SK-N-SH treated with all-trans-retinoic acid at 6 μM for 48 hours (cell line): ENCODE measurements around the gene GABBR2.

Experiments
- ARNTL ChIP-seq: fragments of 450-650 bp; formaldehyde crosslinking; IDR thresholded peaks from 2 replicates; pipeline ENCODE4 v1.5.0; 2020; ENCODE audit warnings: low read depth, mild to moderate bottlenecking, moderate library complexity, borderline replicate concordance
- CSDC2 ChIP-seq: fragments of 250-450 bp; sonication (Bioruptor Pico); IDR thresholded peaks from 2 replicates; pipeline ENCODE4 v1.5.0; 2020; ENCODE audit warnings: mild to moderate bottlenecking, moderate library complexity
- ESRRG ChIP-seq: fragments of 250-450 bp; sonication (Bioruptor Pico); IDR thresholded peaks from 2 replicates; pipeline ENCODE4 v1.6.1; 2021; ENCODE audit warnings: mild to moderate bottlenecking
- GLIS3 ChIP-seq: fragments of 250-450 bp; sonication (Bioruptor Pico); IDR thresholded peaks from 2 replicates; pipeline ENCODE4 v1.5.0; 2020; ENCODE audit warnings: mild to moderate bottlenecking, moderate library complexity
- ISL1 ChIP-seq: fragments of 250-450 bp; sonication (Bioruptor Pico); IDR thresholded peaks from 2 replicates; pipeline ENCODE4 v2.1.2; 2022; ENCODE audit warnings: mild to moderate bottlenecking, moderate library complexity
- RARB ChIP-seq: fragments of 250-450 bp; sonication (Bioruptor Pico); IDR thresholded peaks from 2 replicates; pipeline ENCODE4 v1.8.0; 2021; ENCODE audit warnings: mild to moderate bottlenecking, moderate library complexity
- TCF4 ChIP-seq: fragments of 250-450 bp; sonication (Bioruptor Pico); IDR thresholded peaks from 2 replicates; pipeline ENCODE4 v1.8.0; 2021; ENCODE audit warnings: mild to moderate bottlenecking, moderate library complexity, borderline replicate concordance
- TOX ChIP-seq: fragments of 250-450 bp; sonication (Bioruptor Pico); IDR thresholded peaks from 2 replicates; pipeline ENCODE4 v1.8.0; 2021; ENCODE audit warnings: mild to moderate bottlenecking, moderate library complexity, borderline replicate concordance
- ZFP30 ChIP-seq: fragments of 450-650 bp; formaldehyde crosslinking; IDR thresholded peaks from 2 replicates; pipeline ENCODE4 v1.5.0; 2022; ENCODE audit warnings: mild to moderate bottlenecking, moderate library complexity
- ZNF565 ChIP-seq: fragments of 450-650 bp; formaldehyde crosslinking; conservative IDR thresholded peaks from 2 replicates; pipeline ENCODE4 v1.5.0; 2020; ENCODE audit warnings: low read depth, mild to moderate bottlenecking, moderate library complexity
- ZNF70 ChIP-seq: fragments of 450-650 bp; formaldehyde crosslinking; IDR thresholded peaks from 2 replicates; pipeline ENCODE4 v1.5.0; 2020; ENCODE audit warnings: mild to moderate bottlenecking, moderate library complexity
- TF ChIP-seq, protein P1 (sequence below): fragments of 250-450 bp; sonication (Bioruptor Pico); IDR thresholded peaks from 2 replicates; pipeline ENCODE4 v1.8.0; 2020; ENCODE audit warnings: mild to moderate bottlenecking, moderate library complexity, borderline replicate concordance
- TF ChIP-seq, protein P2 (sequence below): fragments of 250-450 bp; sonication (Bioruptor Pico); IDR thresholded peaks from 2 replicates; pipeline ENCODE4 v1.5.1; 2020; ENCODE audit warnings: low read depth, mild to moderate bottlenecking, moderate library complexity
- TF ChIP-seq, protein P3 (sequence below): fragments of 250-450 bp; sonication (Bioruptor Pico); IDR thresholded peaks from 2 replicates; pipeline ENCODE4 v1.8.0; 2021; ENCODE audit warnings: low read depth, mild to moderate bottlenecking, moderate library complexity, borderline replicate concordance

DNA sequence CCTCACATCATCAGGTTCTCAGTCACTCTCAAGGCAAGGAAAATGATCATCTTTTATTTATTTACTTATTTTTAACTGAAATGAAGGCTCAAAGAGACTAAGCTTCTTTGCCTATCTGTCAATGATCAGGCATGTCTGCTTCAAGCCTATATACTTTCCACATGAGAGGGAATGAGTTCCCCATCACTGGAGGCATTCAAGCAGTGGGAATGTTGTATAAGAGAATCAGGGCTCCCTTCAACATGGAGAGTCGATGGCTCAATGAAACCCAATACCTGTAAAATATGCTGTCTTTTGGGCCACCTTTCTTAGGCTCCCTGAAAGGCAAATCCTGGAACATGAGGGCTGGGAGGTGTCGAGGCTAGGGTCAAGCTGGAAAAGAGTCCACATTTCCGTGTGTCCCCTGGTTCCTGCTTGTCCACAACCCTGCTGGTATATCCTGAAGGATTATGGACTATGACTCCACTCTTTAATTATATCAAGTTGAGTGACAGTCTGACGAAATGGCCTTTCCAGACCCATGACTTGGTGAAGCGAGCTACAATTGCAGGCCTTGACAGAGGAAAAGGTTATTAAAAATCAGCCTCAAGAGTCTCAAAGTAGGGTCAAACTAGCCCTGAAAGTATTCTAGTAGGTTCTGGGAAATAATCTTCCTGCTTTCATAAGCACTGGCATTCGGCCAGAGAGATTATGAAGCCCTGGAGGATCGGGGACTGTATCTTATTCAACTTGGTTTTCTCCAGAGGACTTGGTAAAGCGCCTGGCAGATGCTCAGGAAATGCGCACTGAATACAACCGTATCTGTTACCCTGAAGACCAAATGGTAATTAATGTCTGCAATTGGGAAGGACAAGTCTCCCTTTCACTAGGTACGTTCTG lies 307.4 kb downstream of the GABBR2 start:
- TF ChIP-seq, protein P1, sequence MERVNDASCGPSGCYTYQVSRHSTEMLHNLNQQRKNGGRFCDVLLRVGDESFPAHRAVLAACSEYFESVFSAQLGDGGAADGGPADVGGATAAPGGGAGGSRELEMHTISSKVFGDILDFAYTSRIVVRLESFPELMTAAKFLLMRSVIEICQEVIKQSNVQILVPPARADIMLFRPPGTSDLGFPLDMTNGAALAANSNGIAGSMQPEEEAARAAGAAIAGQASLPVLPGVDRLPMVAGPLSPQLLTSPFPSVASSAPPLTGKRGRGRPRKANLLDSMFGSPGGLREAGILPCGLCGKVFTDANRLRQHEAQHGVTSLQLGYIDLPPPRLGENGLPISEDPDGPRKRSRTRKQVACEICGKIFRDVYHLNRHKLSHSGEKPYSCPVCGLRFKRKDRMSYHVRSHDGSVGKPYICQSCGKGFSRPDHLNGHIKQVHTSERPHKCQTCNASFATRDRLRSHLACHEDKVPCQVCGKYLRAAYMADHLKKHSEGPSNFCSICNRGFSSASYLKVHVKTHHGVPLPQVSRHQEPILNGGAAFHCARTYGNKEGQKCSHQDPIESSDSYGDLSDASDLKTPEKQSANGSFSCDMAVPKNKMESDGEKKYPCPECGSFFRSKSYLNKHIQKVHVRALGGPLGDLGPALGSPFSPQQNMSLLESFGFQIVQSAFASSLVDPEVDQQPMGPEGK (CRISPR knock-in tag) = no peak
- TF ChIP-seq ESRRG (CRISPR knock-in tag) = no peak
- TF ChIP-seq, protein P2, sequence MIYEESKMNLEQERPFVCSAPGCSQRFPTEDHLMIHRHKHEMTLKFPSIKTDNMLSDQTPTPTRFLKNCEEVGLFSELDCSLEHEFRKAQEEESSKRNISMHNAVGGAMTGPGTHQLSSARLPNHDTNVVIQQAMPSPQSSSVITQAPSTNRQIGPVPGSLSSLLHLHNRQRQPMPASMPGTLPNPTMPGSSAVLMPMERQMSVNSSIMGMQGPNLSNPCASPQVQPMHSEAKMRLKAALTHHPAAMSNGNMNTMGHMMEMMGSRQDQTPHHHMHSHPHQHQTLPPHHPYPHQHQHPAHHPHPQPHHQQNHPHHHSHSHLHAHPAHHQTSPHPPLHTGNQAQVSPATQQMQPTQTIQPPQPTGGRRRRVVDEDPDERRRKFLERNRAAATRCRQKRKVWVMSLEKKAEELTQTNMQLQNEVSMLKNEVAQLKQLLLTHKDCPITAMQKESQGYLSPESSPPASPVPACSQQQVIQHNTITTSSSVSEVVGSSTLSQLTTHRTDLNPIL (CRISPR knock-in tag) = no peak
- no peak for TF ChIP-seq TOX (CRISPR knock-in tag)
- TF ChIP-seq ARNTL = no peak
- no peak for TF ChIP-seq ISL1 (CRISPR knock-in tag)
- no peak for TF ChIP-seq RARB (CRISPR knock-in tag)
- no peak for TF ChIP-seq TCF4
- no peak for TF ChIP-seq ZNF565 (CRISPR knock-in tag)
- TF ChIP-seq, protein P3, sequence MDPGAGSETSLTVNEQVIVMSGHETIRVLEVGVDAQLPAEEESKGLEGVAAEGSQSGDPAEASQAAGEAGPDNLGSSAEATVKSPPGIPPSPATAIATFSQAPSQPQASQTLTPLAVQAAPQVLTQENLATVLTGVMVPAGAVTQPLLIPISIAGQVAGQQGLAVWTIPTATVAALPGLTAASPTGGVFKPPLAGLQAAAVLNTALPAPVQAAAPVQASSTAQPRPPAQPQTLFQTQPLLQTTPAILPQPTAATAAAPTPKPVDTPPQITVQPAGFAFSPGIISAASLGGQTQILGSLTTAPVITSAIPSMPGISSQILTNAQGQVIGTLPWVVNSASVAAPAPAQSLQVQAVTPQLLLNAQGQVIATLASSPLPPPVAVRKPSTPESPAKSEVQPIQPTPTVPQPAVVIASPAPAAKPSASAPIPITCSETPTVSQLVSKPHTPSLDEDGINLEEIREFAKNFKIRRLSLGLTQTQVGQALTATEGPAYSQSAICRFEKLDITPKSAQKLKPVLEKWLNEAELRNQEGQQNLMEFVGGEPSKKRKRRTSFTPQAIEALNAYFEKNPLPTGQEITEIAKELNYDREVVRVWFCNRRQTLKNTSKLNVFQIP (CRISPR knock-in tag) = no peak
- TF ChIP-seq GLIS3 (CRISPR knock-in tag) = no peak
- TF ChIP-seq ZFP30 (CRISPR knock-in tag) = no peak
- no peak for TF ChIP-seq CSDC2 (CRISPR knock-in tag)
- TF ChIP-seq ZNF70 (CRISPR knock-in tag) = no peak
